Activated B cell treated with CpG ODN at 0.5 μM for 24 hours (primary cell): Measurements from ENCODE around the gene PLAAT3. TPM values are rescaled to one million over a fixed set of nuclear protein-coding genes. Genes with fewer than 3 reads are reported as not detected.

Source experiments
- ATAC-seq: fragments of 200-7000 bp; cut with Tn5 transposase; one replicate; pipeline ENCODE4 v1.10.0; 2021; ENCODE audit warnings: low read depth, mild to moderate bottlenecking, moderate library complexity
- CTCF ChIA-PET: fragments of 350-600 bp; sonication (Branson Sonifier 250); formaldehyde crosslinking; loops from one replicate; lab custom pipeline; 2021; ENCODE audit warnings: antibody characterized with exemption; lab: Charles Lee
- POLR2A ChIA-PET: fragments of 350-600 bp; sonication (Branson Sonifier 250); formaldehyde crosslinking; loops from one replicate; lab custom pipeline; 2021; ENCODE audit warnings: antibody characterized with exemption; lab: Charles Lee
- DNase-seq: peaks from one replicate; pipeline ENCODE4 v3.0.0; 2022
- H3K27ac Mint-ChIP-seq: one replicate; pipeline ENCODE4 v1.8.0; 2020; ENCODE audit warnings: mixed read lengths
- H3K27me3 Mint-ChIP-seq: one replicate; pipeline ENCODE4 v1.8.0; 2021; ENCODE audit warnings: mixed read lengths
- H3K36me3 Mint-ChIP-seq: one replicate; pipeline ENCODE4 v1.8.0; 2021; ENCODE audit warnings: low read depth, mixed read lengths
- H3K4me1 Mint-ChIP-seq: one replicate; pipeline ENCODE4 v1.8.0; 2021; ENCODE audit warnings: mixed read lengths
- H3K4me3 Mint-ChIP-seq: one replicate; pipeline ENCODE4 v1.8.0; 2020; ENCODE audit warnings: mild to moderate bottlenecking, mixed read lengths
- H3K9me3 Mint-ChIP-seq: one replicate; pipeline ENCODE4 v1.8.0; 2020; ENCODE audit warnings: mixed read lengths
- CTCF ChIP-seq: fragments of 200-600 bp; IDR thresholded peaks from one replicate; pipeline ENCODE4 v1.8.0; 2022; ENCODE audit warnings: antibody characterized with exemption, mild to moderate bottlenecking
- intact Hi-C: fragments of 100-400 bp; cut with micrococcal nuclease; formaldehyde crosslinking; loops from one replicate; pipeline ENCODE4 v1.15.1; 2024
- total RNA-seq: library from RNA; stranded (reverse); gene quantifications from 2 replicates; pipeline ENCODE4 v1.2.3, GENCODE V29; 2022

Gene PLAAT3
- total RNA-seq, 1 donor from 2014 or later: 0.82 TPM

DNA sequence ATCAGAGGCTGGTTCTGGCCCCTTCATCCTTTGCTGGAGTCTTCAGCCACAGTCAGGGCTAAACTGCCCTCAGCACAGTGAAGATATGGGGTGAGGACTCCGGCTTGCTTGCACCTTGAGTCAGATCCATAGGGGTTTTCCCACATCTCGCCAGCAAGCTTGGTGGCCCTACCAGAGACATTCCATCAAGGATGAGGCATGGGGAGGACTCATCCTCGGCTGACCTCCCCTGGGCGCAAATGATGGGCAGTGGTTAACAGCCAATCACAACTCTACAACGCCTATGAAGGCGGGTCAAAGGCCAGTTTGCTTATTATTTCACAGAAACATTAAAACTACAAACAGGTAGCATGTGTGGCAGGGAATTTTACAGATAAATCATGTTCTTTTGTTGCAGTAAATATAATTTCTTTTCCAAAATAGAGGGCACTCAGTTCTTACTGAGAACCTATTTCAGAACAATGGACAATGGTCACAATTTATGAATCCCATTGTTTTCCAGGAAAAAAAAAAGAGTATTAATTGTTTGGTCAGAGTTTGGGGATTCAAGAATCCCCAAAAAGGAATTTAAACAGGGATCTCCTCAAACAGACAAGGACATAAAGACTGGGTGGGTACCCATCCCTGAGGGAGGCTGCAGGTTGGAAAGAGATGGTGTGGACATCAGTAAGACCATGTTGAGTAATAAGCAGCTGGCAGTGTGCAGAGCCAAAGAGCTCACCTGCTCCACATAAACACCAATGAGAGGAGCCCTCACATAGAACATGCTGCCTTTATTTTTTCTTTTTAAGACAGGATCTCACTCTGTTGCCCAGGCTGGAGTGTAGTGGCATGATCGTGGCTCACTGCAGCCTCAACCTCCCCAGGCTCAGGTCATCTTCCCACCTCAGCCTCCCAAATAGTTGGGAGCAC, 14.8 kb downstream of the PLAAT3 start:
- no peaks in the 10 kb centered on the region for H3K36me3 Mint-ChIP-seq
- TF ChIP-seq CTCF: no peak
- H3K27me3 Mint-ChIP-seq: peaks cover 3% of the 10 kb centered on the region
- no peak overlapping the region for H3K27ac Mint-ChIP-seq
- intact Hi-C loops: no loop called here
- ATAC-seq (no peak), DNase-seq (no peak)
- H3K4me3 Mint-ChIP-seq: no peak overlapping the region
- POLR2A ChIA-PET: no interaction called here
- CTCF ChIA-PET: no interaction called here
- no peaks in the 10 kb centered on the region for H3K4me1 Mint-ChIP-seq
- H3K9me3 Mint-ChIP-seq: no peaks in the 10 kb centered on the region

DNA sequence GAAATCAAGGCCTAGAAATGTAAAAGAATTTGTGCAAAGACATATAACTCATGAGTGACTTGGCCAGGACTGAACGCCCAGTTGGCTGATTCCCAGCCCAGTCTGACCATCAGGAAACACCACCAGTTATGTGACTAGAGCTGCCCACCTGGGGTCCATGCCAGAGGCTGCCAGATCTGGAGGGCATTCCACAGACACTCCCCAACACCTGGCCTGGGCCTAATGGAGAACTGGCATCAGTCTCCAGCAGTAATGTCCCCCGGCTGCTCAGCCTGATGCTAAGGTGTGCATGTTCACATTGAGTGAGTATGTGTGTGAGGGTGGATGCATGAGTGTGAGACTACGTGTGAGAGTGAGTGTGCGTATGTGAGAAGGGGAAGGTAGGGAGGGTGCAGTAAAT, 15.7 kb downstream of the PLAAT3 start:
- ATAC-seq: no peak
- Mint-ChIP-seq H3K9me3 (no peaks in the 10 kb centered on the region), H3K4me3 (no peak overlapping the region), H3K27ac (no peak overlapping the region), H3K4me1 (no peaks in the 10 kb centered on the region), H3K36me3 (no peaks in the 10 kb centered on the region), H3K27me3 (peaks cover 3% of the 10 kb centered on the region)
- no peak for TF ChIP-seq CTCF
- ChIA-PET POLR2A (no interaction called here), CTCF (no interaction called here)
- no peak for DNase-seq
- intact Hi-C loops: no loop called here

GRCh38 chr11:63595296-63595695, 18.9 kb downstream of the PLAAT3 start:
- CTCF ChIA-PET: no interaction called here
- intact Hi-C loops: no loop called here
- ATAC-seq: no peak
- Mint-ChIP-seq H3K27me3 (no peaks in the 10 kb centered on the region), H3K4me1 (no peaks in the 10 kb centered on the region), H3K9me3 (no peaks in the 10 kb centered on the region), H3K27ac (no peak overlapping the region), H3K4me3 (no peak overlapping the region), H3K36me3 (no peaks in the 10 kb centered on the region)
- POLR2A ChIA-PET: no interaction called here
- no peak for TF ChIP-seq CTCF
- DNase-seq: no peak

GRCh38 chr11:63592975-63593395, 21.2 kb downstream of the PLAAT3 start:
- Mint-ChIP-seq H3K27me3 (no peaks in the 10 kb centered on the region), H3K4me1 (no peaks in the 10 kb centered on the region), H3K36me3 (no peaks in the 10 kb centered on the region), H3K4me3 (no peak overlapping the region), H3K9me3 (no peaks in the 10 kb centered on the region), H3K27ac (no peak overlapping the region)
- intact Hi-C loops: no loop called here
- ATAC-seq: no peak
- no peak for TF ChIP-seq CTCF
- CTCF ChIA-PET: no interaction called here
- POLR2A ChIA-PET: no interaction called here
- no peak for DNase-seq

DNA sequence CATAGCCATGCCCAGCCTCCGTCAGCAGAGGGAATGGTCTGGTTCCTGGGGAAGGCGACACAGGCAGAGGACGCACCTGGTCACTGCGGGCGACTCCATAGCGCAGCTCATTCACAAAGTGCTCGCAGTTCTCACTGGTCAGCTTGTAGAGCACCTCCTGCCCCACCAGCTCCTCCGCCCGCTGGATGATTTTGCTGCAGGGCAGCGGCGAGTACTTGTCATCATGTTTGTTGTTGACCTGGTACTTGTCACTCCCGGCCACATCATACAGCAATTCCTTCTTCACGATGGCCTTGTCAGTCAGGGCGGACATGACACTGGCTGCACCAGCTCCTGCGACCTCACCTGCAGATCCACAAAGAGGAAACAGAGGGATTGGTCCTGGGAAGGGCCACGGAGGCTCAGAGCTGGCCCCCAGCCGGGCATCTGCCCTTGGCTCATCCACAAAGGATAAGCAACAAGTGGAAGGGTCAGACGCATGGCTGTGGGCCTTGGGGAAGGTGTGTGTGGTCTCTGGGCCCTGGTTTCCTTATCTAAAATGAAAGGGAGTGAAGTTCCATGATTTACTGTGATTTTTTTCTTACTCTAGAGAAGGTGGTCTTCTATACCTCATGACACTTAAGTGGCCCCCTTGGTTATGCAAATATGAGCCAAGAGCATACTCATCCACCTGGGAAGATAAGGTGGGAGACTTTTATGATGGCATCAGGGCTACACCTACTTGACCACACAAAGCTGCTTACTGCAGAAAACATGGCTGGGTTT, 24.0 kb downstream of the PLAAT3 start:
- no peak for DNase-seq
- no peaks in the 10 kb centered on the region for H3K36me3 Mint-ChIP-seq
- intact Hi-C loops: no loop called here
- no peak for TF ChIP-seq CTCF
- no peaks in the 10 kb centered on the region for H3K4me1 Mint-ChIP-seq
- POLR2A ChIA-PET: no interaction called here
- CTCF ChIA-PET: no interaction called here
- H3K27ac Mint-ChIP-seq: no peak overlapping the region
- H3K9me3 Mint-ChIP-seq: no peaks in the 10 kb centered on the region
- H3K27me3 Mint-ChIP-seq: no peaks in the 10 kb centered on the region
- H3K4me3 Mint-ChIP-seq: no peak overlapping the region
- ATAC-seq: no peak
